GM12878 (cell line): ENCODE results near the gene CIRBP. TPM values are rescaled to one million over a fixed set of nuclear protein-coding genes. Genes with fewer than 3 reads are reported as not detected.
A peak's percentile ranks its signal among the peaks of the same experiment; 100 is the strongest.

Experiments used
- BMI1 ChIP-seq: fragments of 450-650 bp; IDR thresholded peaks from 2 replicates; pipeline ENCODE4 v1.6.1; 2016; ENCODE audit warnings: mild to moderate bottlenecking, moderate library complexity, borderline replicate concordance
- CHD1 ChIP-seq: IDR thresholded peaks from 2 replicates; pipeline ENCODE4 v1.6.1; 2012; ENCODE audit warnings: low read depth, low read length, improper control_type of control experiment
- GATAD2B ChIP-seq: fragments of 450-650 bp; conservative IDR thresholded peaks from 2 replicates; pipeline ENCODE4 v1.6.1; 2017; ENCODE audit warnings: low read depth, mild to moderate bottlenecking, moderate library complexity
- HSF1 ChIP-seq: fragments of 150-350 bp; IDR thresholded peaks from 2 replicates; pipeline ENCODE4 v1.6.1; 2014; ENCODE audit warnings: mild to moderate bottlenecking, low read depth, low read length
- KAT2A ChIP-seq: conservative IDR thresholded peaks from 2 replicates; pipeline ENCODE4 v1.6.1; 2011; ENCODE audit warnings: low read depth, low read length; ENCODE audit not compliant: control insufficient read depth
- MTA3 ChIP-seq: IDR thresholded peaks from 2 replicates; pipeline ENCODE4 v1.6.1; 2012; ENCODE audit warnings: low read length, inconsistent platforms, borderline replicate concordance
- MYC ChIP-seq: IDR thresholded peaks from 2 replicates; pipeline ENCODE4 v1.6.1; 2011; ENCODE audit warnings: mild to moderate bottlenecking, low read length, moderate library complexity, inconsistent platforms; ENCODE audit not compliant: insufficient read depth, insufficient replicate concordance, insufficient read length, severe bottlenecking
- NR2F1 ChIP-seq: fragments of 450-650 bp; conservative IDR thresholded peaks from 2 replicates; pipeline ENCODE4 v1.6.1; 2017; ENCODE audit warnings: mild to moderate bottlenecking
- PBX3 ChIP-seq: IDR thresholded peaks from 2 replicates; pipeline ENCODE4 v1.6.1; 2011; ENCODE audit warnings: mild to moderate bottlenecking, low read depth, low read length, moderate library complexity; ENCODE audit not compliant: insufficient replicate concordance
- polyA plus RNA-seq, 11 experiments: library from polyadenylated mRNA; depleted of rRNA in 4 of 11; unstranded in 6 of 11; stranded (reverse) in 5 of 11; fragments of >200 nt; fragmentation: Nextera tagmentation in 4 of 11; fragmentation: Illumina TruSeq in 1 of 11; extraction: Ambion mirVana in 4 of 11; extraction: Trizol in 1 of 11; gene quantifications; 1 replicate in 1 of 11; 2 replicates in 10 of 11; pipeline versions ENCODE4 v1.2.1 to v1.2.3, GENCODE V29; 2011 to 2016; ENCODE audit warnings: inconsistent platforms in 2 of 11, missing spikeins in 2 of 11, low read depth in 1 of 11
- total RNA-seq, 4 experiments: library from RNA; depleted of rRNA in 3 of 4; stranded (reverse); fragments of >200 nt in 3 of 4; fragmentation: Illumina TruSeq in 1 of 4; extraction: Trizol in 1 of 4; gene quantifications; 2 replicates each; pipeline versions ENCODE4 v1.2.1 to v1.2.3, GENCODE V29; 2013 to 2021

Gene CIRBP
- total and polyA plus RNA-seq, 10 of the 15 experiments (the other 5 are each of a cell fraction or from before 2014, with no cell fraction given), result 27.6 to 335 (median 229) TPM

- TF ChIP-seq PBX3, result no peak
- no peak for TF ChIP-seq CHD1
- no peak for TF ChIP-seq MYC
- no peak for TF ChIP-seq BMI1
- TF ChIP-seq NR2F1, result 0 out of 2 replicates have a peak, but pooled peaks have one; percentile 29
- TF ChIP-seq GATAD2B, result 0 out of 2 replicates have a peak, but pooled peaks have one; percentile 16
- TF ChIP-seq MTA3, result no peak
- no peak for TF ChIP-seq KAT2A
- TF ChIP-seq HSF1, result no peak
Measured at GRCh38 chr19:1252221-1252820, 16.8 kb upstream of the CIRBP start (continued).
